Thymus (tissue), 11 donors: ENCODE results near the gene PRR13. TPM values are rescaled to one million over a fixed set of nuclear protein-coding genes. Genes with fewer than 3 reads are reported as not detected.

Source experiments
- DNase-seq, 9 donors: peaks; one replicate each; pipeline ENCODE4 v3.0.0-alpha.2; 2013; ENCODE audit warnings: low spot score in 9 of 9, low read depth in 6 of 9, missing footprints in 1 of 9
- H3K27ac ChIP-seq, 2 donors: one replicate each; pipeline ENCODE4 v1.5.1; 2013; ENCODE audit warnings: control low read depth in 1 of 2, low read depth in 1 of 2, low read length in 1 of 2, mild to moderate bottlenecking in 1 of 2, moderate library complexity in 1 of 2
- H3K27me3 ChIP-seq, 2 donors: one replicate each; pipeline ENCODE4 v1.5.1; 2013; ENCODE audit warnings: low read length in 1 of 2; ENCODE audit not compliant: control insufficient read depth in 2 of 2, insufficient read depth in 1 of 2
- H3K36me3 ChIP-seq, 2 donors: one replicate each; pipeline ENCODE4 v1.5.1; 2013; ENCODE audit warnings: low read length in 1 of 2, mild to moderate bottlenecking in 1 of 2, moderate library complexity in 1 of 2; ENCODE audit not compliant: control insufficient read depth in 2 of 2, insufficient read depth in 2 of 2
- H3K4me1 ChIP-seq, 2 donors: one replicate each; pipeline ENCODE4 v1.5.1; 2013; ENCODE audit warnings: low read length in 2 of 2; ENCODE audit not compliant: control insufficient read depth in 2 of 2, insufficient read depth in 2 of 2
- H3K4me3 ChIP-seq, 2 donors: one replicate each; pipeline ENCODE4 v1.5.1; 2013; ENCODE audit warnings: low read length in 2 of 2, control low read depth in 1 of 2, mild to moderate bottlenecking in 1 of 2
- H3K9me3 ChIP-seq, 2 donors: one replicate each; pipeline ENCODE4 v1.5.1; 2013; ENCODE audit warnings: low read length in 1 of 2, mild to moderate bottlenecking in 1 of 2; ENCODE audit not compliant: control insufficient read depth in 2 of 2, insufficient read depth in 1 of 2
- WGBS: extraction: QIAGEN DNeasy Blood & Tissue Kit; methylation state at CpG from one replicate; pipeline ENCODE4 v1.1.7; 2013; 5-methylcytosine and 5-hydroxymethylcytosine counted together
- polyA plus RNA-seq: library from polyadenylated mRNA; stranded (reverse); fragments of 200-250 nt; gene quantifications from one replicate; pipeline ENCODE4 v1.2.3, GENCODE V29; 2013
- total RNA-seq: library from RNA; stranded (reverse); fragments of 120-200 nt; gene quantifications from one replicate; pipeline ENCODE4 v1.2.4, GENCODE V29; 2013
- donor health status: healthy.

Gene PRR13
- total and polyA plus RNA-seq, 2 donors, result 65.8 to 222 TPM

- H3K4me3 ChIP-seq, result no peak overlapping the region
- DNase-seq, result no peak
- H3K4me1 ChIP-seq, result peaks cover 5 to 6% of the 10 kb centered on the region in 2 donors
- peaks cover 0 to 3% of the 10 kb centered on the region in 2 donors for H3K9me3 ChIP-seq
- no peak overlapping the region for H3K27ac ChIP-seq
- WGBS, result 99% methylated on average over 7 of the region's 7 CpGs
- peaks cover 34% of the 10 kb centered on the region in 2 donors for H3K36me3 ChIP-seq
- no peaks in the 10 kb centered on the region for H3K27me3 ChIP-seq
Observed at GRCh38 chr12:53450936-53451335, 9.4 kb downstream of the PRR13 start.

- Histone ChIP-seq H3K27ac (peak within 1 kb of the TSS; percentile 99), H3K9me3 (peaks cover 0 to 3% of the 10 kb centered on the region in 2 donors), H3K4me3 (peak within 1 kb of the TSS; percentile 56 to 97), H3K4me1 (peaks cover 5 to 6% of the 10 kb centered on the region in 2 donors), H3K27me3 (no peaks in the 10 kb centered on the region), H3K36me3 (peaks cover 37 to 38% of the 10 kb centered on the region in 2 donors)
- peak; percentile 83 to 99 (median 97) for DNase-seq
- under 1% methylated on average over 32 of the region's 32 CpGs for WGBS
Observed at GRCh38 chr12:53451661-53452158, 10.2 kb downstream of the PRR13 start, which contains the start of gene PCBP2. TSS of gene PCBP2 (plus strand) at chr12:53452102. CDS start at chr12:53454801, 2,699 bp downstream.

GRCh38 chr12:53452159-53453077 is 10.9 kb downstream of the PRR13 start:
- Histone ChIP-seq H3K27ac (peak overlapping the region; percentile 99), H3K27me3 (no peaks in the 10 kb centered on the region), H3K4me1 (peaks cover 5 to 6% of the 10 kb centered on the region in 2 donors), H3K9me3 (peaks cover 0 to 3% of the 10 kb centered on the region in 2 donors), H3K36me3 (peaks cover 39 to 45% of the 10 kb centered on the region in 2 donors), H3K4me3 (peak overlapping the region; percentile 56 to 97)
- DNase-seq, result peak; percentile 51 to 91 (median 73)
- under 1% methylated on average over 77 of the region's 82 CpGs for WGBS

- Histone ChIP-seq H3K27me3 (no peaks in the 10 kb centered on the region), H3K4me3 (peak overlapping the region; percentile 56 to 97), H3K9me3 (peaks cover 0 to 3% of the 10 kb centered on the region in 2 donors), H3K4me1 (peaks cover 5 to 6% of the 10 kb centered on the region in 2 donors), H3K36me3 (peaks cover 47 to 55% of the 10 kb centered on the region in 2 donors), H3K27ac (no peak overlapping the region)
- no peak for DNase-seq
- 65% methylated on average over 6 of the region's 6 CpGs for whole genome bisulfite sequencing
Observed at GRCh38 chr12:53453953-53454640, 12.6 kb downstream of the PRR13 start.

GRCh38 chr12:53454707-53455106 is 13.2 kb downstream of the PRR13 start:
- H3K36me3 ChIP-seq, result peaks cover 52 to 61% of the 10 kb centered on the region in 2 donors
- no peak overlapping the region for H3K4me3 ChIP-seq

GRCh38 chr12:53456654-53457366 is 15.3 kb downstream of the PRR13 start:
- Histone ChIP-seq H3K9me3 (peaks cover 0 to 3% of the 10 kb centered on the region in 2 donors), H3K4me1 (peaks cover 5 to 6% of the 10 kb centered on the region in 2 donors), H3K27me3 (no peaks in the 10 kb centered on the region), H3K36me3 (peaks cover 70 to 82% of the 10 kb centered on the region in 2 donors), H3K27ac (no peak overlapping the region), H3K4me3 (no peak overlapping the region)
- no peak for DNase-seq
- WGBS, result 96% methylated on average over 6 of the region's 6 CpGs

More at GRCh38 chr12:53454707-53455106, 13.2 kb downstream of the PRR13 start:
- H3K9me3 ChIP-seq, result peaks cover 0 to 3% of the 10 kb centered on the region in 2 donors
- no peaks in the 10 kb centered on the region for H3K27me3 ChIP-seq
- 91% methylated on average over 3 of the region's 3 CpGs for WGBS
- H3K27ac ChIP-seq, result no peak overlapping the region
- no peak for DNase-seq
- H3K4me1 ChIP-seq, result peaks cover 5 to 6% of the 10 kb centered on the region in 2 donors

- no peaks in the 10 kb centered on the region for H3K9me3 ChIP-seq
- peaks cover 0 to 3% of the 10 kb centered on the region in 2 donors for H3K4me1 ChIP-seq
- no peak overlapping the region for H3K4me3 ChIP-seq
- H3K27me3 ChIP-seq, result no peaks in the 10 kb centered on the region
- H3K27ac ChIP-seq, result no peak overlapping the region
- DNase-seq, result no peak
- H3K36me3 ChIP-seq, result peaks cover 87 to 98% of the 10 kb centered on the region in 2 donors
- WGBS, result 96% methylated on average over 4 of the region's 4 CpGs
Observed at GRCh38 chr12:53459097-53459496, 17.6 kb downstream of the PRR13 start.

GRCh38 chr12:53461059-53461458 is 19.5 kb downstream of the PRR13 start:
- 97% methylated on average over 3 of the region's 3 CpGs for WGBS
- peaks cover 89 to 99% of the 10 kb centered on the region in 2 donors for H3K36me3 ChIP-seq

More at GRCh38 chr12:53461059-53461458, 19.5 kb downstream of the PRR13 start:
- no peak overlapping the region for H3K4me3 ChIP-seq
- H3K9me3 ChIP-seq, result no peaks in the 10 kb centered on the region
- H3K27ac ChIP-seq, result no peak overlapping the region
- DNase-seq, result no peak
- H3K4me1 ChIP-seq, result peaks cover 0 to 2% of the 10 kb centered on the region in 2 donors
- H3K27me3 ChIP-seq, result no peaks in the 10 kb centered on the region
